Measurements from ENCODE around the gene TRIP11.

TRIP11 gene

GRCh38 chr14:92040431-92041051, 682 bp upstream of the TRIP11 start:
- peak overlapping the region; percentile 88 for H3K27ac ChIP-seq
- no peak for TF ChIP-seq CTCF (conservative IDR thresholded peaks at IDR 0.05)
- no peak for TF ChIP-seq ZFX (IDR thresholded peaks at IDR 0.05)

GRCh38 chr14:92039063-92039718, 668 bp downstream of the TRIP11 start:
- H3K27ac ChIP-seq: peak overlapping the region; percentile 88
- TF ChIP-seq CTCF (conservative IDR thresholded peaks at IDR 0.05) (no peak), ZFX (IDR thresholded peaks at IDR 0.05) (no peak)

GRCh38 chr14:92037989-92038388, 1.9 kb downstream of the TRIP11 start:
- no peak overlapping the region for H3K27ac ChIP-seq
- no peak for TF ChIP-seq ZFX (IDR thresholded peaks at IDR 0.05)
- TF ChIP-seq CTCF (conservative IDR thresholded peaks at IDR 0.05): no peak

- TF ChIP-seq CTCF (conservative IDR thresholded peaks at IDR 0.05) (no peak), ZFX (IDR thresholded peaks at IDR 0.05) (no peak)
These were observed 4.0 kb downstream of the TRIP11 start for GRCh38 chr14:92035890-92036289.

GRCh38 chr14:92033906-92034687, 5.8 kb downstream of the TRIP11 start:
- no peak overlapping the region for H3K27ac ChIP-seq
- TF ChIP-seq ZFX (IDR thresholded peaks at IDR 0.05) (no peak), CTCF (conservative IDR thresholded peaks at IDR 0.05) (no peak)

More at GRCh38 chr14:92035890-92036289, 4.0 kb downstream of the TRIP11 start:
- H3K27ac ChIP-seq: no peak overlapping the region

- TF ChIP-seq ZFX (IDR thresholded peaks at IDR 0.05) (no peak), CTCF (conservative IDR thresholded peaks at IDR 0.05) (no peak)
- H3K27ac ChIP-seq: no peak overlapping the region
These were observed 6.4 kb downstream of the TRIP11 start for GRCh38 chr14:92033433-92033832.

All from C4-2B (cell line).